ENCODE results near the gene KLRB1.
"Not testable (repeated sequence)": the region's sequence is repeated elsewhere in the genome, so short reads cannot be mapped to it uniquely, and the experiment has no call there.

Gene KLRB1

DNA sequence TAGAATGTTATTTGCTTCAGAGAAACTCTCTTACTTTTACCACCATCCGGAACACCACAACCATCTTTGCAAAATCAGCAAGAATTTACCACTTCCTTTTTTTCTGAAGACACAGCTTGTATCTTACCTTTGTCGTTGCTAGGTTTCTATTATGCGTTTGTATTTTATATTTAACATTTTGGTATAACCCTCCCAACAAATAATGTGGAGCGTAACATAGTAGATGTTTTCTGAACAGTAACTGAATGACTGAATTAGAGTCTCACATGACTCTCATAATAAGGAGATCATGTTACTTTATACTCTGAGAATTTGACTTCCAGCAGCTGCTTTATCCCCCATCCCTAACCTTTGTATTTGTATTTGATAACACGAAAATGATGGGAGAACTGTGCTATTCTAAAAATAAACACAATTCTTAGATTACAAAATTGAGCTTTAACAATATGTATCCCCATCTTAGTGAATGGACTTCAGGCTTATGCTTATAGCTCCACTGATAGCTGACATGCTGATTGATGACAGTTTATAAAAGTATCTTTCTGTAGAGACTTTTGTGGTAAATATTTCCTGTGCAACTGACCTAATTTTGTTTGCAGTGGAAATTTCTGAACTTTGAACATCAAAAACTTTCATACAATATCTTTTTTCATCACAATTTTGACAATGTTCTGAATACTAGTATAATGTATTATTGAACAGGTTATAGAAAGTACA is 7.9 kb upstream of the KLRB1 start:
- ChIA-PET POLR2A (no interaction called here), CTCF (no interaction called here)
- TF ChIP-seq, protein P1, sequence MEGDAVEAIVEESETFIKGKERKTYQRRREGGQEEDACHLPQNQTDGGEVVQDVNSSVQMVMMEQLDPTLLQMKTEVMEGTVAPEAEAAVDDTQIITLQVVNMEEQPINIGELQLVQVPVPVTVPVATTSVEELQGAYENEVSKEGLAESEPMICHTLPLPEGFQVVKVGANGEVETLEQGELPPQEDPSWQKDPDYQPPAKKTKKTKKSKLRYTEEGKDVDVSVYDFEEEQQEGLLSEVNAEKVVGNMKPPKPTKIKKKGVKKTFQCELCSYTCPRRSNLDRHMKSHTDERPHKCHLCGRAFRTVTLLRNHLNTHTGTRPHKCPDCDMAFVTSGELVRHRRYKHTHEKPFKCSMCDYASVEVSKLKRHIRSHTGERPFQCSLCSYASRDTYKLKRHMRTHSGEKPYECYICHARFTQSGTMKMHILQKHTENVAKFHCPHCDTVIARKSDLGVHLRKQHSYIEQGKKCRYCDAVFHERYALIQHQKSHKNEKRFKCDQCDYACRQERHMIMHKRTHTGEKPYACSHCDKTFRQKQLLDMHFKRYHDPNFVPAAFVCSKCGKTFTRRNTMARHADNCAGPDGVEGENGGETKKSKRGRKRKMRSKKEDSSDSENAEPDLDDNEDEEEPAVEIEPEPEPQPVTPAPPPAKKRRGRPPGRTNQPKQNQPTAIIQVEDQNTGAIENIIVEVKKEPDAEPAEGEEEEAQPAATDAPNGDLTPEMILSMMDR (IDR thresholded peaks at IDR 0.05; ENCODE audit: insufficient read depth, low read length, missing control alignments): no peak
- DNase-seq (ENCODE audit: low read depth, low spot score): no peak
- H3K4me3 ChIP-seq (ENCODE audit: low read depth, low read length): no peak overlapping the region

DNA sequence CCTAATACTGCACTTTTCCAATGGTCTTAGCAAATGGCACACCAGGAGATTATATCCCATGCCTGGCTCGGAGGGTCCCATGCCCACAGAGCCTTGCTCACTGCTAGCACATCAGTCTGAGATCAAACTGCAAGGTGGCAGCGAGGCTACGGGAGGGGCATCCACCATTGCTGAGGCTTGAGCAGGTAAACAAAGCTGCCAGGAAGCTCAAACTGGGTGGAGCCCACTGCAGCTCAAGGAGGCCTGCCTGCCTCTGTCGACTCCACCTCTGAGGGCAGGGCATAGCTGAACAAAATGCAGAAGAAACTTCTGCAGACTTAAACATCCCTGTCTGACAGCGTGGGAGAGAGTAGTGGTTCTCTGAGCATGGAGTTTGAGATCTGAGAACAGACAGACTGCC is 2.9 kb upstream of the KLRB1 start:
- POLR2A ChIA-PET; DNase-seq (ENCODE audit: low read depth, low spot score); H3K4me3 ChIP-seq (ENCODE audit: low read depth, low read length); CTCF ChIA-PET: not testable (repeated sequence)

DNA sequence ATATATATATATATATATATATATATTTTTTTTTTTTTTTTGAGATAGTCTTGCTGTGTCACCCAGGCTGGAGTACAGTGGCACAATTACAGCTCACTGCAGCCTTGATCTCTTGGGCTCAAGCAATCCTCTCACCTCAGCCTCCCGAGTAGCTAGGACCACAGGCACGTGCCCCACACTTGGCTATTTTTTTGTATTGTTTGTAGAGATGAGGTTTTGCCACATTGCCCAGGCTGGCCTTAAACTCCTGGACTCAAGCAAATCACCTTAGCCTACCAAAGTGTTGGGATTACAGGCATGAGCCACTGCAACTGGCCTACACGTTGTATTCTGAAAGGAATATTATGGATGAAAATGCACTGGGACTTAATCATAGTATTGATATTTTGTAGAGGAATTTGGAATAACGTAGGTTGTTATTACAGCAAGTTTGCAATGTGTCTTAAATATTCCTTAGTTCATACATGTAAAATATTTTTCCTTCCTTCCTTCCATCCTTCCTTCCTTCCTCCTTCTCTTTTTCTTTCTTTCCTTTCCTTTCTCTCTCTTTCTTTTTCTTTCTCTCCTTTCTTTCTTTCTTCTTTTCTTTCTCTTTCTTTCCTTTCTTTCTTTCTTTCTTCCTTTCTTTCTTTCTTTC is 862 bp downstream of the KLRB1 start:
- TF ChIP-seq, protein P1 (IDR thresholded peaks at IDR 0.05; ENCODE audit: insufficient read depth, low read length, missing control alignments): no peak
- no peak for DNase-seq (ENCODE audit: low read depth, low spot score)
- ChIA-PET CTCF (no interaction called here), POLR2A (no interaction called here)
- H3K4me3 ChIP-seq (ENCODE audit: low read depth, low read length): no peak overlapping the region

DNA sequence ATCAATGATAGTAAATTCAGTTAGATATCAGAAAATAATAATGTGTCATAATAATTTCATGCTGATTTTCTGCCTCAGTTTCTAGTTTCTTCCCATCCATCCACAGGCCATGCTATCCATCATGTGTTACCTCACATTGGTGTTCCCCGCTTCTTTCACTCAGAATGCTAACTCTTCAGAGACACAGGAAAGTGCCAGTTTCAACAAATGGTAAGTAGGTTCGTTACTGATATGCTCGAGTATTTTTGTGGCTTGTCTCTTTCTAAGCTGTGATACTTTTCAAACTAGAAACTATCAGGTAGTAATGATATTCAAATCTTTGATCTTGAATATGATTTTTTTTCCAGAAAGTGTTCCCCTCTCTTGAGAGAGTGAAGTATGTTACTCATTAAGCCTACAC is 1.5 kb downstream of the KLRB1 start:
- no peak for DNase-seq (ENCODE audit: low read depth, low spot score)
- H3K4me3 ChIP-seq (ENCODE audit: low read depth, low read length): no peak overlapping the region
- TF ChIP-seq, protein P1 (IDR thresholded peaks at IDR 0.05; ENCODE audit: insufficient read depth, low read length, missing control alignments): no peak
- ChIA-PET CTCF (no interaction called here), POLR2A (no interaction called here)

DNA sequence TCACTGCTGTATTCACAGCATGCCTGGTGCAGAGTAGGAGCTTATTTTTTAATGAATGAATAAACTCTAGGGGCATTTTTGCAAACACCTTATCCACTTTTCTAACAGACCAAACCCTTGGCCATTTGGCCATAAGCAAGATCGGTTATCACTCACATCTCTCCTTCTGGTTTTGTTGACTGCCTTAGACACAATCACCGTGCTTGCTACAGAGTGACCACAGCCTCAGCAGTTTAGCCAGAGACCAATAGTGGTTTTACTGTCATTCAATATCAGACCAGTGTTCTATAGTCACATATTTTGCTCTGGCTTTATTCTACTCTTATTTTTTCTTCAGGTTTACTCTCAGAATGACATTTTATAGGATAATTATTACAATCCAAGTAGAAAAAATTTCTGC is 2.2 kb downstream of the KLRB1 start:
- POLR2A ChIA-PET: no interaction called here
- no peak for DNase-seq (ENCODE audit: low read depth, low spot score)
- CTCF ChIA-PET: no interaction called here
- TF ChIP-seq, protein P1 (IDR thresholded peaks at IDR 0.05; ENCODE audit: insufficient read depth, low read length, missing control alignments): no peak
- H3K4me3 ChIP-seq (ENCODE audit: low read depth, low read length): no peak overlapping the region

DNA sequence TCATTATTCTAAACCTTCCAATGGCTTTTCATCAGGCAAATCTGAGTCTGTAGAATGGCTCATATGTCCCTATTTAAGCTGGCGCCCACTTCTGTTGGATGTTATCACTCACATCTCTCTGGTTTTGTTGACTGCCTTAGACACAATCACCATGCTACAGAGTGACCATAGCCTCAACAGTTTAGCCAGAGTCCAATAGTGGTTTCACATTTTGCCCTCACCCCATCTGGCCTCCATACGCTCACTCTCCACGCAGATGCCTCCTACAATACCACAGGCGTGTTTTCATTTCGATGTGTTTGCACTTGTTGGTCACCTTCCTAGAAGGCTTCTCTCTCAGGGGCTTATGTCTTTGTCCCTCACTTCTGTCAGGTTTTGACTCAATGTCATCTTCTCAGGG is 3.4 kb downstream of the KLRB1 start:
- TF ChIP-seq, protein P1 (IDR thresholded peaks at IDR 0.05; ENCODE audit: insufficient read depth, low read length, missing control alignments): no peak
- H3K4me3 ChIP-seq (ENCODE audit: low read depth, low read length): no peak overlapping the region
- no peak for DNase-seq (ENCODE audit: low read depth, low spot score)
- CTCF ChIA-PET: no interaction called here
- POLR2A ChIA-PET: no interaction called here

DNA sequence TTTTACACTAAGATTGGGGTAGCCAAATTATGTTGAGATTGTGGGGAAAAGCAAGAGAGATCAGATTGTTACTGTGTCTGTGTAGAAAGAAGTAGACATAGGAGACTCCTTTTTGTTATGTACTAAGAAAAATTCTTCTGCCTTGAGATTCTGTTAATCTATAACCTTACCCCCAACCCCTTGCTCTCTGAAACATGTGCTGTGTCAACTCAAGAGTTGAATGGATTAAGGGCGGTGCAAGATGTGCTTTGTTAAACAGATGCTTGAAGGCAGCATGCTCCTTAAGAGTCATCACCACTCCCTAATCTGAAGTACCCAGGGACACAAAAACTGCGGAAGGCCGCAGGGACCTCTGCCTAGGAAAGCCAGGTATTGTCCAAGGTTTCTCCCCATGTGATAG is 7.3 kb downstream of the KLRB1 start:
- DNase-seq (ENCODE audit: low read depth, low spot score); POLR2A ChIA-PET; CTCF ChIA-PET; H3K4me3 ChIP-seq (ENCODE audit: low read depth, low read length): not testable (repeated sequence)

Data from AG04449 (cell line).